Duodenal mucosa (tissue), 2 donors: ENCODE measurements around the gene LENEP.
"Not testable (repeated sequence)": the region's sequence is repeated elsewhere in the genome, so short reads cannot be mapped to it uniquely, and the experiment has no call there.

Experiments used
- H3K27ac ChIP-seq: one replicate; pipeline ENCODE4 v1.7.0; 2013; ENCODE audit warnings: low read depth, low read length
- H3K27me3 ChIP-seq, 2 donors: one replicate each; pipeline ENCODE4 v1.7.0; 2013; ENCODE audit warnings: low read length in 2 of 2, control low read depth in 1 of 2; ENCODE audit not compliant: insufficient read depth in 2 of 2, control insufficient read depth in 1 of 2
- H3K36me3 ChIP-seq, 2 donors: one replicate each; pipeline ENCODE4 v1.7.0; 2013; ENCODE audit warnings: low read length in 2 of 2, control low read depth in 1 of 2; ENCODE audit not compliant: insufficient read depth in 2 of 2, control insufficient read depth in 1 of 2
- H3K4me1 ChIP-seq, 2 donors: one replicate each; pipeline ENCODE4 v1.7.0; 2013; ENCODE audit warnings: low read length in 2 of 2, control low read depth in 1 of 2; ENCODE audit not compliant: insufficient read depth in 2 of 2, control insufficient read depth in 1 of 2
- H3K4me3 ChIP-seq, 2 donors: one replicate each; pipeline ENCODE4 v1.7.0; 2013; ENCODE audit warnings: low read length in 2 of 2, low read depth in 1 of 2
- H3K9ac ChIP-seq, 2 donors: one replicate each; pipeline ENCODE4 v1.7.0; 2013; ENCODE audit warnings: low read length in 2 of 2, low read depth in 1 of 2
- H3K9me3 ChIP-seq, 2 donors: one replicate each; pipeline ENCODE4 v1.7.0; 2013; ENCODE audit warnings: low read length in 2 of 2, control low read depth in 1 of 2; ENCODE audit not compliant: control insufficient read depth in 1 of 2

Gene LENEP

DNA sequence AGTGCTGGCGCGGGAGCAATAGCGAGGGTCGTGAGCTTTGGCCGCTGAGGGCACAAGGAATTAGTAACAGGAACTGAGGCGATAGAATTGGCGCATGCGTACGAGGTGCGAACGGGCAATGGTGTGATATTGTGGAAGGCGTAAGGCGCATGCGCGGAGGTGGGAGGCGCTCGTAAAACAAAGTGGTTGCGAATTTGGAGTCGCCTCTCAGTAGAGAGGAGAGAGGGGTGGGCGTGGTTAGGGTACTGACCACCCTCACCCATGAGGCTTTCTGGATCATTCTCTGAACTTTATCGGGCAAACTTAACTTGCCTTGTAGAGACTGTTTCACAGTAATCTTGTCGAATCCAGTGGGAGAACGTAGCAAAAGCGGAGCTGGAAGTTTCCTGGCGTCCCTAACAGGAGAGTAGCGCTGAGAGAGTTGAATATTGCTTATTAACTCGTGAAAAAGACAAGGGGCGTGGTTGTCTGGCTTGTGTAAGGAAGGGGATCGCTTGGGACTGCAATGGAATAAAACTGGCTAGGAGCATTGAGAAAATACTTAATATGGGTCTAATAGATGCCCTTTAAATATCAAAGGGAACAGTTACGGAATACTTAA is 18.5 kb upstream of the LENEP start:
- Histone ChIP-seq H3K4me1 (peaks cover 32 to 35% of the 10 kb centered on the region in 2 donors), H3K9me3 (no peaks in the 10 kb centered on the region), H3K36me3 (peaks cover 0 to 13% of the 10 kb centered on the region in 2 donors), H3K9ac (peak overlapping the region; percentile 96 to 100), H3K27ac (peak overlapping the region; percentile 98), H3K4me3 (peak overlapping the region; percentile 83), H3K27me3 (no peaks in the 10 kb centered on the region)

DNA sequence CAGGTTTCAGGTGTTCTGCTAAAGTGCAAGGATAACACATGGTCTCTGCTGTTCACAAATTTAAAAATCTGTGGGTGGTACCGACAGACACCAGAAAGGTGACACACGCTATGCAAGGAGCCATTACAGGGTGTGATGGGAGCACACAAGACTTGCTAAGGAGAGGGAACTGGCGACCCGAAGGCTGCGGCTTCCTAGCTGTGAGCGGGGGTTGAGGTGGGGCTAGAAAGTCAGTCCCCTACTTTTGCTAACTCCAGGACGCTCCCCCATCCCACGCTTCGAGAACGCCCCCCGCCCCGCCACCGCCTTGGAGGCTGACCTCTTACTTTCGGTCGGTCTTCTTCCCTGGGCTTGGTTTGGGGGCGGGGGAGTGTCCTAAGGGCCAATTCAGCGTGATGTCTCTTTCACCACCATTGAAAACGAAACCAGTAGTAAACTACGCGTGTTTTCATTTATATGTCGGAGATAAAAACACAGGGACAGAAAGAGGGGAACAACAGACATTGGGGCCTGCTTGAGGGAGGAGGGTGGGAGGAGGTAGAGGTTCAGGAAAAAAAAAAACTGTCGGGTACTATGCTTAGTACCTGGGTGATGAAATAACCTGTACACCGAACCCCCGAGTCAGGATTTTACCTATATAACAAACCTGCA is 17.9 kb upstream of the LENEP start:
- H3K27ac ChIP-seq: peak overlapping the region; percentile 98
- no peaks in the 10 kb centered on the region for H3K27me3 ChIP-seq
- no peaks in the 10 kb centered on the region for H3K9me3 ChIP-seq
- H3K36me3 ChIP-seq: peaks cover 0 to 7% of the 10 kb centered on the region in 2 donors
- H3K9ac ChIP-seq: peak overlapping the region; percentile 96 to 100
- H3K4me1 ChIP-seq: peaks cover 26 to 30% of the 10 kb centered on the region in 2 donors
- peak overlapping the region; percentile 83 for H3K4me3 ChIP-seq

DNA sequence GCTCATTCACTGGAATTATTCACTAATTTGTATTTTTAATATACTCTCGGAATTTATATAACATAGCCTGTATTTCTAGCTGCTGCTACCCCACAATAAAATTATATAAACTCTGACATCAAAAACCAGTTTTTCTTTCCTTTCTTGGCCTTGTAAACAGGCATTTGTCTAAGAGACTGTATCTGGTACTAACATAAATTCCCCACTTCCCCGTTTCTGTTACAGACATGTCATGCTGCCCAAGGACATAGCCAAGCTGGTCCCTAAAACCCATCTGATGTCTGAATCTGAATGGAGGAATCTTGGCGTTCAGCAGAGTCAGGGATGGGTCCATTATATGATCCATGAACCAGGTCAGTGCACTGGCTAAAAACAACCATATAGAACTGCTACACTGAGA is 15.6 kb upstream of the LENEP start:
- H3K9me3 ChIP-seq, H3K27me3 ChIP-seq, H3K27ac ChIP-seq, H3K9ac ChIP-seq, H3K4me3 ChIP-seq, H3K36me3 ChIP-seq: not testable (repeated sequence)
- H3K4me1 ChIP-seq: peaks cover 10 to 14% of the 10 kb centered on the region in 2 donors

DNA sequence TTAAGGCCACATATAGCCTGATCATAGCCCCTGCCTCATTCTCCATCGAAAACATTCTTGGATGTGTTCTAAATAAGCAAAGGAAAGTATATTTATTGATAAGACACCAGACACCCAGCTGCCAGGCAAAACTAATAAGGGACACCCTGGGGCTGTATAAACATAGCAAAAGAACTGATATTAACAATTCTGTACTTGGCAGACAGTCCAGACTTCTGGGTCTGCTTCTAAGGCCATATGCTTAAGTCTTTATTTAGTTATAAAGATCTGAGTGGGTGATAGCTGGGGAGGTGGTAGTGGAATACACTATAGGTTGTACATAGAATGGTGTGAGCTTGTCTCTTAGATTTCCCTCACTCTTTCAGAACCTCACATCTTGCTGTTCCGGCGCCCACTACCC is 15.0 kb upstream of the LENEP start:
- peaks cover 7 to 10% of the 10 kb centered on the region in 2 donors for H3K4me1 ChIP-seq
- H3K9ac ChIP-seq: no peak overlapping the region
- no peaks in the 10 kb centered on the region for H3K9me3 ChIP-seq
- no peak overlapping the region for H3K27ac ChIP-seq
- H3K36me3 ChIP-seq: peaks cover 0 to 7% of the 10 kb centered on the region in 2 donors
- no peak overlapping the region for H3K4me3 ChIP-seq
- H3K27me3 ChIP-seq: no peaks in the 10 kb centered on the region

DNA sequence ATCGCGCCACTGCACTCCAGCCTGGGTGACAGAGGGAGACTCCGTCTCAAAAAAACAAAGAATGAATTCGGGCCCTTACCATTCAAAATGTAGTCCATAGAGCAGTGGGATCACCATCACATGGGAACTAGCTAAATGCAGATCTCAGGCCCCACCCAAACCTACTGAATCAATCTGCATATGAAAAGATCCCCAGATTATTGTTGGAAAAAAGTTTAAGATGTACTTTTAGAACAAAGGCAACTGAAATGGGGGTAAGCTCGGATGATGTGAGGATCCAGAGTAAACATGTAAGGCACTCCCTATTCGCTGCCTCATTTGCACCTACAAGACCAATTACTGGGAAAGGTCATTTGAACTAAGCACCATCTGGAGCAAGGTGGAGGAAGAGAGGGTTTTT is 11.0 kb upstream of the LENEP start:
- Histone ChIP-seq H3K9me3 (no peaks in the 10 kb centered on the region), H3K27ac (no peak overlapping the region), H3K9ac (peak overlapping the region; percentile 16 to 49), H3K4me1 (peaks cover 11 to 17% of the 10 kb centered on the region in 2 donors), H3K4me3 (peak overlapping the region; percentile 69 to 96), H3K36me3 (peaks cover 0 to 10% of the 10 kb centered on the region in 2 donors), H3K27me3 (no peaks in the 10 kb centered on the region)

DNA sequence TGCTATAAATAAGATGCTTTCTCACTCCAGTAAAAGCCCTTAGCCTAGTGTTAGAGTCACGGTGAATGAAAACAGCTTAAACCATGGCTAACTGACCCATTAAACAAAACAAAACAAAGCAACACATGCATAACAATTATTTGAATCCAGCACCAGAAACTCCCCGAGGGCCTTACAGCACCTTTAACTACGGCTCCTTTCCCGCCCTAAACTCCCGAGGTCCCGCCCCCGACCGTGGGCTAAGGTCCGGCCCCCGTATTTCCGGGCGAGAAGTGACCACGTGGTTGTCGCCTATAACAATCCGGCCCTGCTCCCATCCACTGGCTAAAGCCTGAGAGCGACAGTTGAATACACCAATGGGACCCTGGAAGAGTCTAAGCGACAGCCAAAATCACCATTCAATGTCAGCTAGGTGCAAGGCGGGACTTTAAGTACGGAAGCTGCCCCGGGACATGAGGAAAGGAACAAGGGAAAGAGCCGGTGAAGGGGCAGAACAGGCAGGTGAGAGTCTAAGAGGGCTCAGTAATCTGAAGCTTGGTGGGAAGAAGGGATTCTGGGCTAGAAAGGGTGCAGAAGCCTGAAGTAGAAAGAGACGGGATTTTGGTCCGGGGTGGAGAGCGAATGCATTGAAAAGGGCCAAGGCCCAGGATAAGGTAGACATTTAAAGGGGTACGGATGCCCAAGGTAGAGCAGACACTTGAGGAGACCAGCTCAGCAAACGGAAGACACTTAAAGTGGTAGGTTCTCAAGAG is 10.3 kb upstream of the LENEP start, which contains the start of gene FLAD1:
Gene FLAD1, plus strand, starts transcription at position 448 of the 752 bp plus-strand sequence. CDS start 351 bp downstream, outside the sequence.
- Histone ChIP-seq H3K27me3 (no peaks in the 10 kb centered on the region), H3K36me3 (peaks cover 2 to 18% of the 10 kb centered on the region in 2 donors), H3K4me3 (peak within 1 kb of the TSS; percentile 96 to 98), H3K27ac (no peak within 1 kb of the TSS), H3K9me3 (no peaks in the 10 kb centered on the region), H3K4me1 (peaks cover 13 to 18% of the 10 kb centered on the region in 2 donors), H3K9ac (peak within 1 kb of the TSS; percentile 78 to 93)

DNA sequence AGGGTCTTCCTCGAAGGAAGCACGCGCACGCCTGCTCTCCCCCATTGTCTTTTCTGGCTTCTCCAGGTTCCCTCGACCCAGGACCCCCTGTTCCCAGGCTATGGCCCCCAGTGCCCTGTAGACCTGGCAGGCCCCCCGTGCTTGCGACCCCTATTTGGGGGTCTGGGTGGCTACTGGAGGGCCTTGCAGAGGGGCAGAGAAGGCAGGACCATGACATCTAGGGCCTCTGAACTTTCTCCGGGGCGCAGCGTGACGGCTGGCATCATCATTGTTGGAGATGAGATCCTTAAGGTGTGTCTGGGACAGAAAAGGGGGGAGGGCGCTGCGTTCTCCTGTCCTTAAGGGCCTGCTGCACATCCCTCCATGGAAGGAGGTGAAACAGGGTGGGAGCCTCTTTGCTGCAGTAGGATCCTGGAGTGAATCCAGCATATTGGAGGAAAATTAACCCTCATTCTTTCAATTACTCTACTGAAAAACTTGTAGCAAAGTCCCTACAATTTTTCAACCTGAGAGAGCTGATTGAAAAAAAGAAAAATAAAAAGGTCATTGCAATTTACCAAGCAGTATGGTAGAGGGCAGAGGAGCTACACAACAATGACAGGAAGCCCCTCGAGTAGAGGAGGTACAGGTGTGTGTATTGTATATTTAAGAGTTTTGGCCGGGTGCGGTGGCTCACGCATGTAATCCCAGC is 9.5 kb upstream of the LENEP start:
- H3K27ac ChIP-seq: no peak overlapping the region
- no peaks in the 10 kb centered on the region for H3K27me3 ChIP-seq

DNA sequence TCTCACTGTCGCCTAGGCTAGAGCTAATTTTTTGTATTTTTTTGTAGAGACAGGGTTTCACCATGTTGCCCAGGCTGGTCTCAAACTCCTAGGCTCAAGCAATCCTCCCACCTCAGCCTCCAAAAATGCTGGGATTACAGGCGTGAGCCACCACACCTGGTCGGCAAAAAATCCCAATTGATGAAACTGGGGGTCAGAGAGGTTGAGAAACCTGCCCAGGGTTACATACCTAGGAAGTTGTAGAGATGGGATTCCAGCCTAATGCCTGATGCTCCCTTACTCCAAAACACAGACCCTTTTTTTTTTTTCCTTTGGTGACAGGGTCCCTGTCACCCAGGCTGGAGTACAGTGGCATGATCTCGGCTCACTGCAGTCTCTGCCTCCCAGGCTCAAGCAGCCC is 6.7 kb upstream of the LENEP start:
- not testable (repeated sequence) for H3K27ac ChIP-seq, H3K9me3 ChIP-seq, H3K27me3 ChIP-seq, H3K4me3 ChIP-seq, H3K9ac ChIP-seq
- Histone ChIP-seq H3K4me1 (peaks cover 31 to 37% of the 10 kb centered on the region in 2 donors), H3K36me3 (peaks cover 13 to 33% of the 10 kb centered on the region in 2 donors)

More for the DNA sequence above, 9.5 kb upstream of the LENEP start:
- Histone ChIP-seq H3K4me1 (peaks cover 19 to 27% of the 10 kb centered on the region in 2 donors), H3K4me3 (peak overlapping the region; percentile 96 to 98), H3K36me3 (peaks cover 8 to 23% of the 10 kb centered on the region in 2 donors), H3K9me3 (no peaks in the 10 kb centered on the region), H3K9ac (peak overlapping the region; percentile 78 to 93)

DNA sequence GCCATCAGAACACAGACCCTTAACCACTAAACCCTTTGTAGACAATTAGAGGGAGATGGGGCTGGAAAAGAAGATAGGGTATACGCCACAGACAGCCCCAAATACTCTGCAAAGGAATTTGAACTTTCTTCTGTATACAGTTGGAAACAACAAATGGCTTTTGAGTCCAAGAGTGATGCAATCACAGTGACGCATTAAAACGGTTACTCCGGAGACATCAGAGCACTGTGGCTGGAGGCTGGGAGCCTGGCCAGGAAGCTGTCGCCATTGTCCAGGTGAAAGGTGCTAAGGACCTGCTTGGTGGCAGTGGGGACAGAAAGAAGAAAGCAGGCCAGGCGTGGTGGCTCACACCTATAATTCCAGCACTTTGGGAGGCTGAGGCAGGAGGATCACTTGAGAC is 6.1 kb upstream of the LENEP start:
- Histone ChIP-seq H3K36me3 (peaks cover 13 to 33% of the 10 kb centered on the region in 2 donors), H3K4me3 (no peak overlapping the region), H3K4me1 (peaks cover 29 to 35% of the 10 kb centered on the region in 2 donors), H3K9me3 (no peaks in the 10 kb centered on the region), H3K27ac (no peak overlapping the region), H3K9ac (no peak overlapping the region), H3K27me3 (no peaks in the 10 kb centered on the region)
